D341Med (cell line): ENCODE results near the gene OBSCN.

Source experiments
- DNase-seq: peaks from one replicate; pipeline ENCODE4 v3.0.0; 2012; ENCODE audit warnings: low spot score

The OBSCN gene

GRCh38 chr1:228320394-228320793 is 112.5 kb downstream of the OBSCN start:
- no peak for DNase-seq

- DNase-seq: no peak
Observed at GRCh38 chr1:228321435-228321834, 113.6 kb downstream of the OBSCN start.

GRCh38 chr1:228321895-228322294 is 114.1 kb downstream of the OBSCN start:
- no peak for DNase-seq

- DNase-seq: no peak
Observed at GRCh38 chr1:228323401-228323800, 115.6 kb downstream of the OBSCN start.

GRCh38 chr1:228325267-228325666 is 117.4 kb downstream of the OBSCN start:
- DNase-seq: no peak

- no peak for DNase-seq
Observed at GRCh38 chr1:228329887-228330286, 122.0 kb downstream of the OBSCN start.

GRCh38 chr1:228332797-228333738 is 125.2 kb downstream of the OBSCN start:
- no peak for DNase-seq

GRCh38 chr1:228333739-228334115 is 125.9 kb downstream of the OBSCN start:
- no peak for DNase-seq

GRCh38 chr1:228334226-228334935 is 126.5 kb downstream of the OBSCN start:
- DNase-seq: no peak

GRCh38 chr1:228334954-228335353 is 127.1 kb downstream of the OBSCN start:
- no peak for DNase-seq

- no peak for DNase-seq
Observed at GRCh38 chr1:228335406-228336307, 127.8 kb downstream of the OBSCN start.

- DNase-seq: no peak
Observed at GRCh38 chr1:228336308-228337030, 128.6 kb downstream of the OBSCN start.

- DNase-seq: no peak
Observed at GRCh38 chr1:228337031-228337564, 129.3 kb downstream of the OBSCN start.

GRCh38 chr1:228337711-228338520 is 130.1 kb downstream of the OBSCN start:
- DNase-seq: no peak

- no peak for DNase-seq
Observed at GRCh38 chr1:228338521-228339051, 130.7 kb downstream of the OBSCN start.

GRCh38 chr1:228339059-228339704 is 131.3 kb downstream of the OBSCN start:
- DNase-seq: no peak

- DNase-seq: no peak
Observed at GRCh38 chr1:228339766-228340685, 132.2 kb downstream of the OBSCN start.

- DNase-seq: no peak
Observed at GRCh38 chr1:228340686-228341449, 133.0 kb downstream of the OBSCN start.
